Stomach (tissue), 9 donors: ENCODE data around the gene CWF19L2. TPM values are rescaled to one million over a fixed set of nuclear protein-coding genes. Genes with fewer than 3 reads are reported as not detected.

Experiments
- DNase-seq, 2 donors: peaks; one replicate each; pipeline versions ENCODE4 v3.0.0 to v3.0.0-alpha.2; 2013 to 2019
- H3K27ac ChIP-seq, 5 donors: fragments of 200-600 bp in 4 of 5; sonication (generic) in 4 of 5; one replicate each; pipeline ENCODE4 v1.5.1; 2013 to 2019; ENCODE audit warnings: mild to moderate bottlenecking in 1 of 5, moderate library complexity in 1 of 5
- H3K27me3 ChIP-seq, 3 donors: fragments of 200-600 bp; sonication (generic); one replicate each; pipeline ENCODE4 v1.5.1; 2017 to 2019; ENCODE audit warnings: mixed run types in 1 of 3
- H3K36me3 ChIP-seq, 4 donors: fragments of 200-600 bp; sonication (generic); 1 replicate in 3 of 4; 2 replicates in 1 of 4; pipeline ENCODE4 v1.5.1; 2016 to 2019
- H3K4me1 ChIP-seq, 4 donors: fragments of 200-600 bp; sonication (generic); one replicate each; pipeline ENCODE4 v1.5.1; 2016 to 2019
- H3K4me3 ChIP-seq, 4 donors: fragments of 200-600 bp; sonication (generic) in 3 of 4; one replicate each; pipeline ENCODE4 v1.5.1; 2016 to 2019; ENCODE audit warnings: mild to moderate bottlenecking in 1 of 4
- H3K9me3 ChIP-seq, 4 donors: fragments of 200-600 bp; sonication (generic); one replicate each; pipeline ENCODE4 v1.5.1; 2016 to 2019
- EP300 ChIP-seq: sonication (generic); formaldehyde crosslinking; IDR thresholded peaks from one replicate; pipeline ENCODE4 v1.6.1; 2017; ENCODE audit warnings: antibody characterized with exemption
- POLR2A ChIP-seq, 4 donors: fragments of 450-650 bp; IDR thresholded peaks; one replicate each; pipeline ENCODE4 v1.6.1; 2016; ENCODE audit warnings: antibody characterized with exemption in 4 of 4, control low read depth in 2 of 4, mild to moderate bottlenecking in 1 of 4, moderate library complexity in 1 of 4
- POLR2AphosphoS5 ChIP-seq, 3 donors: sonication (generic); formaldehyde crosslinking; IDR thresholded peaks; one replicate each; pipeline ENCODE4 v1.6.1; 2016; ENCODE audit warnings: antibody characterized with exemption in 3 of 3
- WGBS, 5 donors: extraction: QIAGEN DNeasy Blood & Tissue Kit in 3 of 5; methylation state at CpG; one replicate each; pipeline versions ENCODE4 v1.1.5 to v1.1.7; 2013 to 2018; 5-methylcytosine and 5-hydroxymethylcytosine counted together
- intact Hi-C: fragments of 100-400 bp; cut with DNase I; formaldehyde crosslinking; loops from one replicate; pipeline ENCODE4 v1.15.1; 2023; ENCODE audit warnings: low total_unique reads
- polyA plus RNA-seq, 3 donors: library from polyadenylated mRNA; stranded (reverse); fragments of 200-250 nt; gene quantifications; one replicate each; pipeline ENCODE4 v1.2.3, GENCODE V29; 2013
- total RNA-seq, 5 donors: library from RNA; depleted of rRNA; stranded (reverse); fragments of >200 nt; gene quantifications; one replicate each; pipeline versions ENCODE4 v1.1.0 to v1.2.3, GENCODE V29; 2014 to 2016
- TF ChIP-seq, protein P1 (sequence below), 7 experiments: fragments of 450-650 bp in 4 of 7; fragments of 200-600 bp in 3 of 7; sonication (generic) in 3 of 7; IDR thresholded peaks; one replicate each; pipeline ENCODE4 v1.5.1; 2016 to 2019; ENCODE audit warnings: antibody characterized with exemption in 7 of 7, control low read depth in 2 of 7, mild to moderate bottlenecking in 1 of 7
- donor health status: healthy with polysubstance abuse.
- donor health status: Bipolar disorder and iron deficiency.
- donor health status: healthy.

The CWF19L2 gene
- total and polyA plus RNA-seq, 8 donors, result 5.7 to 89.8 (median 35.1) TPM

DNA sequence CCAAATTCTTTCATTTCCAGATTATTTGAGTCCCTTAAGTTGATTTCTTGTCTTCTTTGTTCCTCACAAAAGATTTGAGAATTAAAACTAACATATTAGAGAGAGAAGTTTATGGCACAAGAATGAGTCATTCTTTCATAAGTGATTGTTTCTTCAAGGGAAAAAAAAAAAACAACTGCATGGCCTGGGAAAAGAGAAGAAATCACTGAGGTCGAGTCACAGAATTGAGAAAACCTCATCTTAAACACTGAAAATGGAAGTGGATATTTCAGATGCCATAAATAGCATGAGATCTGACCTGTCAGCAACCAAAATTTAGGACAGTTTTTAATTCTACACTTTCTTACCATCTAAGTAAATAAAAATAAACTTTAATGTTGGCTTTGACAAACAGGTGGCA lies 87.2 kb downstream of the CWF19L2 start:
- no peak overlapping the region for H3K27ac ChIP-seq

DNA sequence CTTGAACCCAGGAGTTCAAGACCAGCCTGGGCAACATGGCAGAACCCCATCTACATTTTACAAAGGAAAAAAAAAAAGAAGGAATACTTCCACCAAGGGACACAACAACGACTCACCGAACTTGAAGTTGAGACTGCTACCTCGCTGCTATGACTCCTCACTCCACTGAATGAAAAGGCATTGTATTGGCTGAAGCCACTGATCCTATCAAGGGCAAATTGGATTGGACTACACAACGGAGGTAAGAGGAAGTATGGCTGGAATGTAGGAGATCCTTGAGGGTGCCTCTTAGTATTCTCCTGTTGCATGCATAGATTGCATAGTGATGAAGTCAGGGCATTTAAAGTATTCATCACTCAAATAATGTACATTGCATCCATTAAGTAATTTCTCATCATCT lies 97.9 kb downstream of the CWF19L2 start:
- no peak for DNase-seq
- Histone ChIP-seq H3K27ac (no peak overlapping the region), H3K4me1 (no peaks in the 10 kb centered on the region), H3K4me3 (no peak overlapping the region), H3K9me3 (no peaks in the 10 kb centered on the region), H3K27me3 (no peaks in the 10 kb centered on the region), H3K36me3 (peaks cover 0 to 11% (median 3%) of the 10 kb centered on the region in 4 donors)
- TF ChIP-seq, protein P1, sequence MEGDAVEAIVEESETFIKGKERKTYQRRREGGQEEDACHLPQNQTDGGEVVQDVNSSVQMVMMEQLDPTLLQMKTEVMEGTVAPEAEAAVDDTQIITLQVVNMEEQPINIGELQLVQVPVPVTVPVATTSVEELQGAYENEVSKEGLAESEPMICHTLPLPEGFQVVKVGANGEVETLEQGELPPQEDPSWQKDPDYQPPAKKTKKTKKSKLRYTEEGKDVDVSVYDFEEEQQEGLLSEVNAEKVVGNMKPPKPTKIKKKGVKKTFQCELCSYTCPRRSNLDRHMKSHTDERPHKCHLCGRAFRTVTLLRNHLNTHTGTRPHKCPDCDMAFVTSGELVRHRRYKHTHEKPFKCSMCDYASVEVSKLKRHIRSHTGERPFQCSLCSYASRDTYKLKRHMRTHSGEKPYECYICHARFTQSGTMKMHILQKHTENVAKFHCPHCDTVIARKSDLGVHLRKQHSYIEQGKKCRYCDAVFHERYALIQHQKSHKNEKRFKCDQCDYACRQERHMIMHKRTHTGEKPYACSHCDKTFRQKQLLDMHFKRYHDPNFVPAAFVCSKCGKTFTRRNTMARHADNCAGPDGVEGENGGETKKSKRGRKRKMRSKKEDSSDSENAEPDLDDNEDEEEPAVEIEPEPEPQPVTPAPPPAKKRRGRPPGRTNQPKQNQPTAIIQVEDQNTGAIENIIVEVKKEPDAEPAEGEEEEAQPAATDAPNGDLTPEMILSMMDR (IDR thresholded peaks at IDR 0.05), result no peak
- no peak for TF ChIP-seq POLR2AphosphoS5 (IDR thresholded peaks at IDR 0.05)
- TF ChIP-seq EP300, result no peak
- no peak for TF ChIP-seq POLR2A (IDR thresholded peaks at IDR 0.05)
- 84 to 96% (median 95%) methylated on average over 4 of the region's 4 CpGs for WGBS, 5 donors
- intact Hi-C loops, result no loop called here

More for the DNA sequence above, 87.2 kb downstream of the CWF19L2 start:
- Histone ChIP-seq H3K9me3 (no peaks in the 10 kb centered on the region), H3K4me3 (no peak overlapping the region), H3K4me1 (peaks cover 0 to 17% (median 5%) of the 10 kb centered on the region in 4 donors), H3K27me3 (no peaks in the 10 kb centered on the region), H3K36me3 (no peaks in the 10 kb centered on the region)
- WGBS, 5 donors, result 46 to 60% (median 49%) methylated on average over 1 of the region's 1 CpG
- intact Hi-C loops, result no loop called here
- TF ChIP-seq POLR2AphosphoS5 (IDR thresholded peaks at IDR 0.05) (no peak), POLR2A (IDR thresholded peaks at IDR 0.05) (no peak), EP300 (no peak)
- TF ChIP-seq, protein P1 (IDR thresholded peaks at IDR 0.05), result no peak
- DNase-seq, result no peak

DNA sequence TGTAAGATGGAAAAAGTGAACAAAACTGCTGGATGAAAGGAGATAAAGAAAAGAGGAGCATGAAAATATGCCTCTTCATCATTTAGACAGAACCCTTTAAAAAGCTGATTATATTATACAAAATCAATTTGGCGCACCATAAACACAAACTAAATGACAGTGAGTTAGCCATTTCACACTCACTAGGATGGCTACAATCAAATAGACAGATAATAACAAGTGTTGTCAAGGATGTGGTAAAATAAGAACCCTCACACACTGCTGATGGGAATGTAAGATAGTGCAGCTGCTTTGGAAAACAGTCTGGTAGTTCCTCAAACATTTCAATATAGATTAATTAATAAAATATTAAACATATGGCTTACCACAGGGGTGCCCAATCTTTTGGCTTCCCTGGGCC lies 99.7 kb downstream of the CWF19L2 start:
- no peak for TF ChIP-seq POLR2A (IDR thresholded peaks at IDR 0.05)
- TF ChIP-seq, protein P1 (IDR thresholded peaks at IDR 0.05), result no peak
- no peak for TF ChIP-seq EP300
- H3K4me3 ChIP-seq, result no peak overlapping the region
- peaks cover 0 to 19% (median 6%) of the 10 kb centered on the region in 4 donors for H3K36me3 ChIP-seq
- no peak overlapping the region for H3K27ac ChIP-seq
- WGBS, 5 donors, result 0 to 52% (median 34%) methylated on average over 1 of the region's 1 CpG
- H3K27me3 ChIP-seq, result no peaks in the 10 kb centered on the region
- H3K9me3 ChIP-seq, result no peaks in the 10 kb centered on the region
- DNase-seq, result no peak
- H3K4me1 ChIP-seq, result no peaks in the 10 kb centered on the region
- intact Hi-C loops, result no loop called here

DNA sequence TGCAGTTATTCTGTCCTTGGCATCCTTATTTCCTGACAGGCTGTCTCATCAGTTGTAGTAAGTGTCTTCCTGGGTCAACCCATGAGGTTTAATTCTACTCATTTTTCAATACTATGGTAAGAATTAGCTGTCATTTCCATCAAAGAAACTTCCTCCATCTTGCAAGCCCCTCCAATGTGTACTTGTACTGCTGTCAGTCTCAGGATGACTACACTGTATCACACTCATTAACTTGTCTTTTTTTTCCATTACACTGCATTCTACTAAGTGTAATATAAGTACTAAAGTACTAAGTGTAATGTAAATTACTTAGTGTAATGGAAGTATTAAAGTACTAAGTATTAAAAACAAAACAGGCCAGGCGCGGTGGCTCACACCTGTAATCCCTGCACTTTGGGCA lies 102.8 kb downstream of the CWF19L2 start:
- no peak for DNase-seq
- H3K4me3 ChIP-seq, result no peak overlapping the region
- no peak overlapping the region for H3K27ac ChIP-seq
- peaks cover 0 to 31% (median 26%) of the 10 kb centered on the region in 4 donors for H3K36me3 ChIP-seq
- TF ChIP-seq, protein P1 (IDR thresholded peaks at IDR 0.05), result no peak
- TF ChIP-seq EP300 (no peak), POLR2A (IDR thresholded peaks at IDR 0.05) (no peak), POLR2AphosphoS5 (IDR thresholded peaks at IDR 0.05) (no peak)
- intact Hi-C loops, result no loop called here
- H3K27me3 ChIP-seq, result no peaks in the 10 kb centered on the region
- no peaks in the 10 kb centered on the region for H3K4me1 ChIP-seq
- 69 to 97% (median 72%) methylated on average over 2 of the region's 2 CpGs for WGBS, 5 donors
- no peaks in the 10 kb centered on the region for H3K9me3 ChIP-seq
